Activated naive CD8-positive, alpha-beta T cell (primary cell): ENCODE results near the gene USP17L25.
"Not testable (repeated sequence)": the region's sequence is repeated elsewhere in the genome, so short reads cannot be mapped to it uniquely, and the experiment has no call there.

ENCODE experiments used
- H3K27ac Mint-ChIP-seq: one replicate; pipeline ENCODE4 v1.8.0; 2021; ENCODE audit warnings: mixed read lengths
- H3K27me3 Mint-ChIP-seq: one replicate; pipeline ENCODE4 v1.8.0; 2021; ENCODE audit warnings: mixed read lengths
- H3K36me3 Mint-ChIP-seq: one replicate; pipeline ENCODE4 v1.8.0; 2021; ENCODE audit warnings: mixed read lengths
- H3K4me1 Mint-ChIP-seq: one replicate; pipeline ENCODE4 v1.8.0; 2021; ENCODE audit warnings: low read depth, mixed read lengths
- H3K4me3 Mint-ChIP-seq: one replicate; pipeline ENCODE4 v1.8.0; 2021; ENCODE audit warnings: mild to moderate bottlenecking, mixed read lengths
- H3K9me3 Mint-ChIP-seq: one replicate; pipeline ENCODE4 v1.8.0; 2021; ENCODE audit warnings: low read depth, mixed read lengths

The USP17L25 gene, protein sequence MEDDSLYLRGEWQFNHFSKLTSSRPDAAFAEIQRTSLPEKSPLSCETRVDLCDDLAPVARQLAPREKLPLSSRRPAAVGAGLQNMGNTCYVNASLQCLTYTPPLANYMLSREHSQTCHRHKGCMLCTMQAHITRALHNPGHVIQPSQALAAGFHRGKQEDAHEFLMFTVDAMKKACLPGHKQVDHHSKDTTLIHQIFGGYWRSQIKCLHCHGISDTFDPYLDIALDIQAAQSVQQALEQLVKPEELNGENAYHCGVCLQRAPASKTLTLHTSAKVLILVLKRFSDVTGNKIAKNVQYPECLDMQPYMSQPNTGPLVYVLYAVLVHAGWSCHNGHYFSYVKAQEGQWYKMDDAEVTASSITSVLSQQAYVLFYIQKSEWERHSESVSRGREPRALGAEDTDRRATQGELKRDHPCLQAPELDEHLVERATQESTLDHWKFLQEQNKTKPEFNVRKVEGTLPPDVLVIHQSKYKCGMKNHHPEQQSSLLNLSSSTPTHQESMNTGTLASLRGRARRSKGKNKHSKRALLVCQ

DNA sequence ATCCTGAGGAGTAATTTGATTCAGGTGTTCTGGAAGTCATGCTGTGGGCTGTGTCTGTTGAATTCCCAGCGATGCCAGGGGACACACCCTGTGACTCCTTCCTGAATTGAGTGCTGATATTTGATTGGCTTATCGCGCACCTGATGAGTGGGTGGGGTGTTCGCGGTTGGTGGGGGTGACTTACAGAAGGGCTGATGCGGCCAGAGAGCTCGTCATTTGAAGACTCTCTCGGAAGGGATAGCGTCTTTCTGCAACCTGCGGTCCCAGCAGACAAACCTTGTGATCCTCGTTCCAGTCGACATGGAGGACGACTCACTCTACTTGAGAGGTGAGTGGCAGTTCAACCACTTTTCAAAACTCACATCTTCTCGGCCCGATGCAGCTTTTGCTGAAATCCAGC lies at the start of gene USP17L25:
USP17L25 (plus strand) TSS at position 301 of the 400 bp plus-strand sequence; CDS start at position 301, 0 bp downstream.
- H3K4me3 Mint-ChIP-seq, H3K9me3 Mint-ChIP-seq, H3K36me3 Mint-ChIP-seq, H3K27ac Mint-ChIP-seq, H3K27me3 Mint-ChIP-seq, H3K4me1 Mint-ChIP-seq: not testable (repeated sequence)

- H3K27me3 Mint-ChIP-seq, H3K36me3 Mint-ChIP-seq, H3K27ac Mint-ChIP-seq, H3K9me3 Mint-ChIP-seq, H3K4me3 Mint-ChIP-seq, H3K4me1 Mint-ChIP-seq: not testable (repeated sequence)
Measured at GRCh38 chr4:9324191-9324590, 5.5 kb upstream of the USP17L25 start.

DNA sequence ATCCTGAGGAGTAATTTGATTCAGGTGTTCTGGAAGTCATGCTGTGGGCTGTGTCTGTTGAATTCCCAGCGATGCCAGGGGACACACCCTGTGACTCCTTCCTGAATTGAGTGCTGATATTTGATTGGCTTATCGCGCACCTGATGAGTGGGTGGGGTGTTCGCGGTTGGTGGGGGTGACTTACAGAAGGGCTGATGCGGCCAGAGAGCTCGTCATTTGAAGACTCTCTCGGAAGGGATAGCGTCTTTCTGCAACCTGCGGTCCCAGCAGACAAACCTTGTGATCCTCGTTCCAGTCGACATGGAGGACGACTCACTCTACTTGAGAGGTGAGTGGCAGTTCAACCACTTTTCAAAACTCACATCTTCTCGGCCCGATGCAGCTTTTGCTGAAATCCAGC lies 4.8 kb upstream of the USP17L25 start, which contains the start of gene USP17L24:
USP17L24 (plus strand) TSS at position 301 of the 400 bp plus-strand sequence; CDS start at position 301, 0 bp downstream.
- H3K4me1 Mint-ChIP-seq, H3K4me3 Mint-ChIP-seq, H3K27ac Mint-ChIP-seq, H3K9me3 Mint-ChIP-seq, H3K27me3 Mint-ChIP-seq, H3K36me3 Mint-ChIP-seq: not testable (repeated sequence)

- H3K4me1 Mint-ChIP-seq, H3K4me3 Mint-ChIP-seq, H3K27me3 Mint-ChIP-seq, H3K9me3 Mint-ChIP-seq, H3K36me3 Mint-ChIP-seq, H3K27ac Mint-ChIP-seq: not testable (repeated sequence)
Measured at GRCh38 chr4:9334358-9334757, 4.6 kb downstream of the USP17L25 start, which contains the start of gene USP17L26. USP17L26 (plus strand) TSS chr4:9334658; CDS start chr4:9334658, 0 bp downstream.

- not testable (repeated sequence) for H3K27me3 Mint-ChIP-seq, H3K36me3 Mint-ChIP-seq, H3K27ac Mint-ChIP-seq, H3K4me3 Mint-ChIP-seq, H3K9me3 Mint-ChIP-seq, H3K4me1 Mint-ChIP-seq
Measured at GRCh38 chr4:9339103-9339502, 9.4 kb downstream of the USP17L25 start, which contains the start of gene USP17L5. USP17L5 (plus strand) TSS chr4:9339403; CDS start chr4:9339403, 0 bp downstream.

DNA sequence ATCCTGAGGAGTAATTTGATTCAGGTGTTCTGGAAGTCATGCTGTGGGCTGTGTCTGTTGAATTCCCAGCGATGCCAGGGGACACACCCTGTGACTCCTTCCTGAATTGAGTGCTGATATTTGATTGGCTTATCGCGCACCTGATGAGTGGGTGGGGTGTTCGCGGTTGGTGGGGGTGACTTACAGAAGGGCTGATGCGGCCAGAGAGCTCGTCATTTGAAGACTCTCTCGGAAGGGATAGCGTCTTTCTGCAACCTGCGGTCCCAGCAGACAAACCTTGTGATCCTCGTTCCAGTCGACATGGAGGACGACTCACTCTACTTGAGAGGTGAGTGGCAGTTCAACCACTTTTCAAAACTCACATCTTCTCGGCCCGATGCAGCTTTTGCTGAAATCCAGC lies 14.1 kb downstream of the USP17L25 start, which contains the start of gene USP17L27:
USP17L27 (plus strand) TSS at position 301 of the 400 bp plus-strand sequence; CDS start at position 301, 0 bp downstream.
- not testable (repeated sequence) for H3K27me3 Mint-ChIP-seq, H3K9me3 Mint-ChIP-seq, H3K27ac Mint-ChIP-seq, H3K4me1 Mint-ChIP-seq, H3K4me3 Mint-ChIP-seq, H3K36me3 Mint-ChIP-seq

DNA sequence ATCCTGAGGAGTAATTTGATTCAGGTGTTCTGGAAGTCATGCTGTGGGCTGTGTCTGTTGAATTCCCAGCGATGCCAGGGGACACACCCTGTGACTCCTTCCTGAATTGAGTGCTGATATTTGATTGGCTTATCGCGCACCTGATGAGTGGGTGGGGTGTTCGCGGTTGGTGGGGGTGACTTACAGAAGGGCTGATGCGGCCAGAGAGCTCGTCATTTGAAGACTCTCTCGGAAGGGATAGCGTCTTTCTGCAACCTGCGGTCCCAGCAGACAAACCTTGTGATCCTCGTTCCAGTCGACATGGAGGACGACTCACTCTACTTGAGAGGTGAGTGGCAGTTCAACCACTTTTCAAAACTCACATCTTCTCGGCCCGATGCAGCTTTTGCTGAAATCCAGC lies 18.9 kb downstream of the USP17L25 start, which contains the start of gene USP17L28:
USP17L28 (plus strand) TSS at position 301 of the 400 bp plus-strand sequence; CDS start at position 301, 0 bp downstream.
- H3K9me3 Mint-ChIP-seq, H3K4me3 Mint-ChIP-seq, H3K4me1 Mint-ChIP-seq, H3K36me3 Mint-ChIP-seq, H3K27me3 Mint-ChIP-seq, H3K27ac Mint-ChIP-seq: not testable (repeated sequence)

DNA sequence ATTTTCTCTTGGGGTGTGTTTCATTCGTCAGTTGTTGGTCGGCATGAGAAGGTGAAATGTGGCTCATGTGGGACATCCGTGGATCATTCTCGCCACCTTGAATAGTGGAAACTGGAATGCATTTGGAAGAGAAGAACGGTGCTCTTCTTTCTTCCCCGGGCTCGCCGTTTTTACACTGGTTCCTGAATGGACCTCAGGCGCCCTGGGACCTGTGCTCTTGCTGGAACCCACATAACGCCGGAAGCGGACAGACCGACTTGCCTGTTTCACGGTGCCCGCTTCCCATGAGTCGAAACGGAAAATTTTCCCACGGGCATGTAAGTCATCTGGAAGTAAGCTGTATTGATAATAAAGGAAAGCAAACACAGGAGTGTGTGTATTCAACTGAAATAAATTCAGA lies 21.2 kb downstream of the USP17L25 start:
- not testable (repeated sequence) for H3K27ac Mint-ChIP-seq, H3K9me3 Mint-ChIP-seq, H3K36me3 Mint-ChIP-seq, H3K4me1 Mint-ChIP-seq, H3K27me3 Mint-ChIP-seq, H3K4me3 Mint-ChIP-seq

- not testable (repeated sequence) for H3K4me1 Mint-ChIP-seq, H3K27ac Mint-ChIP-seq, H3K4me3 Mint-ChIP-seq, H3K9me3 Mint-ChIP-seq, H3K27me3 Mint-ChIP-seq, H3K36me3 Mint-ChIP-seq
Measured at GRCh38 chr4:9353338-9353737, 23.6 kb downstream of the USP17L25 start, which contains the start of gene USP17L29. USP17L29 (plus strand) TSS chr4:9353638; CDS start chr4:9353638, 0 bp downstream.

DNA sequence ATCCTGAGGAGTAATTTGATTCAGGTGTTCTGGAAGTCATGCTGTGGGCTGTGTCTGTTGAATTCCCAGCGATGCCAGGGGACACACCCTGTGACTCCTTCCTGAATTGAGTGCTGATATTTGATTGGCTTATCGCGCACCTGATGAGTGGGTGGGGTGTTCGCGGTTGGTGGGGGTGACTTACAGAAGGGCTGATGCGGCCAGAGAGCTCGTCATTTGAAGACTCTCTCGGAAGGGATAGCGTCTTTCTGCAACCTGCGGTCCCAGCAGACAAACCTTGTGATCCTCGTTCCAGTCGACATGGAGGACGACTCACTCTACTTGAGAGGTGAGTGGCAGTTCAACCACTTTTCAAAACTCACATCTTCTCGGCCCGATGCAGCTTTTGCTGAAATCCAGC lies 33.1 kb downstream of the USP17L25 start, which contains the start of gene USP17L30:
USP17L30 (plus strand) TSS at position 301 of the 400 bp plus-strand sequence; CDS start at position 301, 0 bp downstream.
- H3K36me3 Mint-ChIP-seq, H3K4me1 Mint-ChIP-seq, H3K9me3 Mint-ChIP-seq: not testable (repeated sequence)

GRCh38 chr4:9379881-9380280 lies 50.2 kb downstream of the USP17L25 start:
- not testable (repeated sequence) for H3K27ac Mint-ChIP-seq, H3K27me3 Mint-ChIP-seq, H3K9me3 Mint-ChIP-seq, H3K36me3 Mint-ChIP-seq, H3K4me1 Mint-ChIP-seq, H3K4me3 Mint-ChIP-seq

More for the DNA sequence above, 33.1 kb downstream of the USP17L25 start, which contains the start of gene USP17L30:
- H3K27ac Mint-ChIP-seq, H3K27me3 Mint-ChIP-seq, H3K4me3 Mint-ChIP-seq: not testable (repeated sequence)
